ENCODE data around the gene JAZF1. TPM values are rescaled to one million over a fixed set of nuclear protein-coding genes. Genes with fewer than 3 reads are reported as not detected.

Gene JAZF1
- polyA plus RNA-seq, 3 donors from 2014 or later: 17.7 to 40.2 (median 25.9) TPM

GRCh38 chr7:28038175-28038797 lies 142.3 kb downstream of the JAZF1 start:
- Mint-ChIP-seq H3K27me3 (ENCODE audit: low read depth in 3 of 3) (peaks cover 0 to 2% (median 0%) of the 10 kb centered on the region in 3 donors), H3K27ac (peak overlapping the region in 2 of 6 donors; percentile 31 to 61), H3K4me1 (peaks cover 60 to 84% of the 10 kb centered on the region in 2 donors), H3K4me3 (no peak overlapping the region), H3K36me3 (peaks cover 0 to 4% (median 0%) of the 10 kb centered on the region in 3 donors), H3K9me3 (no peaks in the 10 kb centered on the region)
- no peak for DNase-seq

- Mint-ChIP-seq H3K36me3 (peaks cover 0 to 4% (median 0%) of the 10 kb centered on the region in 3 donors), H3K27me3 (ENCODE audit: low read depth in 3 of 3) (peaks cover 0 to 3% (median 0%) of the 10 kb centered on the region in 3 donors), H3K4me3 (peak overlapping the region in 1 of 5 donors; percentile 14), H3K9me3 (no peaks in the 10 kb centered on the region), H3K27ac (peak overlapping the region in 3 of 6 donors; percentile 25 to 61 (median 56)), H3K4me1 (peaks cover 65 to 90% of the 10 kb centered on the region in 2 donors)
- DNase-seq: no peak
Measured at GRCh38 chr7:28037220-28038010, 143.2 kb downstream of the JAZF1 start.

- peaks cover 69 to 90% of the 10 kb centered on the region in 2 donors for H3K4me1 Mint-ChIP-seq
- H3K36me3 Mint-ChIP-seq: no peaks in the 10 kb centered on the region
- H3K27me3 Mint-ChIP-seq (ENCODE audit: low read depth in 3 of 3): peaks cover 0 to 3% (median 0%) of the 10 kb centered on the region in 3 donors
- H3K4me3 Mint-ChIP-seq: peak overlapping the region in 1 of 5 donors; percentile 15
- H3K27ac Mint-ChIP-seq: peak overlapping the region; percentile 18 to 82 (median 55)
- DNase-seq: no peak
- no peaks in the 10 kb centered on the region for H3K9me3 Mint-ChIP-seq
Measured at GRCh38 chr7:28036696-28037095, 143.9 kb downstream of the JAZF1 start.

GRCh38 chr7:28033386-28033785 lies 147.2 kb downstream of the JAZF1 start:
- H3K9me3 Mint-ChIP-seq: no peaks in the 10 kb centered on the region
- no peaks in the 10 kb centered on the region for H3K36me3 Mint-ChIP-seq
- peaks cover 0 to 3% (median 0%) of the 10 kb centered on the region in 3 donors for H3K27me3 Mint-ChIP-seq (ENCODE audit: low read depth in 3 of 3)
- peak overlapping the region in 3 of 6 donors; percentile 10 to 26 (median 20) for H3K27ac Mint-ChIP-seq
- no peak for DNase-seq
- peaks cover 82 to 94% of the 10 kb centered on the region in 2 donors for H3K4me1 Mint-ChIP-seq
- peak overlapping the region in 4 of 5 donors; percentile 51 to 62 (median 57) for H3K4me3 Mint-ChIP-seq

- DNase-seq: no peak
- Mint-ChIP-seq H3K4me1 (peaks cover 82 to 94% of the 10 kb centered on the region in 2 donors), H3K36me3 (no peaks in the 10 kb centered on the region), H3K27me3 (ENCODE audit: low read depth in 3 of 3) (peaks cover 0 to 3% (median 0%) of the 10 kb centered on the region in 3 donors), H3K4me3 (peak overlapping the region in 4 of 5 donors; percentile 12 to 62 (median 41)), H3K9me3 (no peaks in the 10 kb centered on the region), H3K27ac (peak overlapping the region in 4 of 6 donors; percentile 12 to 62 (median 22))
Measured at GRCh38 chr7:28032738-28033380, 147.7 kb downstream of the JAZF1 start.

- Mint-ChIP-seq H3K4me1 (peaks cover 83 to 97% of the 10 kb centered on the region in 2 donors), H3K27me3 (ENCODE audit: low read depth in 3 of 3) (peaks cover 0 to 3% (median 0%) of the 10 kb centered on the region in 3 donors), H3K4me3 (no peak overlapping the region), H3K27ac (no peak overlapping the region), H3K36me3 (no peaks in the 10 kb centered on the region), H3K9me3 (no peaks in the 10 kb centered on the region)
- no peak for DNase-seq
Measured at GRCh38 chr7:28029051-28029450, 151.5 kb downstream of the JAZF1 start.

- Mint-ChIP-seq H3K27ac (no peak overlapping the region), H3K36me3 (no peaks in the 10 kb centered on the region), H3K4me1 (peaks cover 81 to 97% of the 10 kb centered on the region in 2 donors), H3K27me3 (ENCODE audit: low read depth in 3 of 3) (peaks cover 0 to 1% (median 0%) of the 10 kb centered on the region in 3 donors), H3K4me3 (no peak overlapping the region), H3K9me3 (no peaks in the 10 kb centered on the region)
- no peak for DNase-seq
Measured at GRCh38 chr7:28028471-28028870, 152.1 kb downstream of the JAZF1 start.

- H3K27ac Mint-ChIP-seq: peak overlapping the region in 2 of 6 donors; percentile 43 to 48
- H3K27me3 Mint-ChIP-seq (ENCODE audit: low read depth in 3 of 3): no peaks in the 10 kb centered on the region
- no peaks in the 10 kb centered on the region for H3K9me3 Mint-ChIP-seq
- no peaks in the 10 kb centered on the region for H3K36me3 Mint-ChIP-seq
- DNase-seq: no peak
- H3K4me1 Mint-ChIP-seq: peaks cover 67 to 90% of the 10 kb centered on the region in 2 donors
- peak overlapping the region in 1 of 5 donors; percentile 22 for H3K4me3 Mint-ChIP-seq
Measured at GRCh38 chr7:28026237-28026636, 154.4 kb downstream of the JAZF1 start.

GRCh38 chr7:28024786-28025334 lies 155.7 kb downstream of the JAZF1 start:
- Mint-ChIP-seq H3K9me3 (no peaks in the 10 kb centered on the region), H3K4me3 (peak overlapping the region in 3 of 5 donors; percentile 38 to 47 (median 41)), H3K36me3 (no peaks in the 10 kb centered on the region)

GRCh38 chr7:28020302-28020940 lies 160.2 kb downstream of the JAZF1 start:
- Mint-ChIP-seq H3K4me1 (peaks cover 52 to 74% of the 10 kb centered on the region in 2 donors), H3K9me3 (no peaks in the 10 kb centered on the region), H3K4me3 (no peak overlapping the region), H3K36me3 (peaks cover 0 to 7% (median 0%) of the 10 kb centered on the region in 3 donors), H3K27ac (peak overlapping the region in 5 of 6 donors; percentile 0 to 31 (median 15)), H3K27me3 (ENCODE audit: low read depth in 3 of 3) (peaks cover 0 to 2% (median 2%) of the 10 kb centered on the region in 3 donors)
- DNase-seq: peak; percentile 37 to 48 (median 48)

More at GRCh38 chr7:28024786-28025334, 155.7 kb downstream of the JAZF1 start:
- Mint-ChIP-seq H3K27ac (peak overlapping the region in 3 of 6 donors; percentile 50 to 84 (median 69)), H3K4me1 (peaks cover 67 to 90% of the 10 kb centered on the region in 2 donors), H3K27me3 (ENCODE audit: low read depth in 3 of 3) (no peaks in the 10 kb centered on the region)
- DNase-seq: no peak

GRCh38 chr7:28018856-28019465 lies 161.6 kb downstream of the JAZF1 start:
- no peak for DNase-seq
- Mint-ChIP-seq H3K4me3 (no peak overlapping the region), H3K27ac (peak overlapping the region in 2 of 6 donors; percentile 40 to 53), H3K4me1 (peaks cover 47 to 71% of the 10 kb centered on the region in 2 donors), H3K9me3 (no peaks in the 10 kb centered on the region), H3K36me3 (peaks cover 6 to 13% (median 6%) of the 10 kb centered on the region in 3 donors), H3K27me3 (ENCODE audit: low read depth in 3 of 3) (peaks cover 0 to 3% (median 2%) of the 10 kb centered on the region in 3 donors)

GRCh38 chr7:28018446-28018845 lies 162.1 kb downstream of the JAZF1 start:
- peak overlapping the region in 1 of 6 donors; percentile 57 for H3K27ac Mint-ChIP-seq
- H3K4me3 Mint-ChIP-seq: no peak overlapping the region
- H3K27me3 Mint-ChIP-seq (ENCODE audit: low read depth in 3 of 3): peaks cover 0 to 3% (median 2%) of the 10 kb centered on the region in 3 donors
- no peak for DNase-seq
- H3K4me1 Mint-ChIP-seq: peaks cover 48 to 71% of the 10 kb centered on the region in 2 donors
- H3K9me3 Mint-ChIP-seq: no peaks in the 10 kb centered on the region
- peaks cover 6 to 13% (median 10%) of the 10 kb centered on the region in 3 donors for H3K36me3 Mint-ChIP-seq

All from immature natural killer cell (primary cell).